Vagina (tissue), 2 donors: ENCODE data around the gene TTC7B.

Experiments used
- POLR2AphosphoS5 ChIP-seq, 2 donors: sonication (generic); formaldehyde crosslinking; IDR thresholded peaks; one replicate each; pipeline ENCODE4 v1.9.0; 2017; ENCODE audit warnings: antibody characterized with exemption in 2 of 2, mild to moderate bottlenecking in 2 of 2, low read depth in 1 of 2; ENCODE audit not compliant: insufficient read depth in 1 of 2
- TF ChIP-seq, protein P1 (sequence below), 3 experiments: fragments of 450-650 bp in 2 of 3; fragments of 200-600 bp in 1 of 3; sonication (generic) in 1 of 3; IDR thresholded peaks; one replicate each; pipeline ENCODE4 v1.5.1; 2017 to 2019; ENCODE audit warnings: antibody characterized with exemption in 3 of 3, mild to moderate bottlenecking in 2 of 3, moderate library complexity in 2 of 3

DNA sequence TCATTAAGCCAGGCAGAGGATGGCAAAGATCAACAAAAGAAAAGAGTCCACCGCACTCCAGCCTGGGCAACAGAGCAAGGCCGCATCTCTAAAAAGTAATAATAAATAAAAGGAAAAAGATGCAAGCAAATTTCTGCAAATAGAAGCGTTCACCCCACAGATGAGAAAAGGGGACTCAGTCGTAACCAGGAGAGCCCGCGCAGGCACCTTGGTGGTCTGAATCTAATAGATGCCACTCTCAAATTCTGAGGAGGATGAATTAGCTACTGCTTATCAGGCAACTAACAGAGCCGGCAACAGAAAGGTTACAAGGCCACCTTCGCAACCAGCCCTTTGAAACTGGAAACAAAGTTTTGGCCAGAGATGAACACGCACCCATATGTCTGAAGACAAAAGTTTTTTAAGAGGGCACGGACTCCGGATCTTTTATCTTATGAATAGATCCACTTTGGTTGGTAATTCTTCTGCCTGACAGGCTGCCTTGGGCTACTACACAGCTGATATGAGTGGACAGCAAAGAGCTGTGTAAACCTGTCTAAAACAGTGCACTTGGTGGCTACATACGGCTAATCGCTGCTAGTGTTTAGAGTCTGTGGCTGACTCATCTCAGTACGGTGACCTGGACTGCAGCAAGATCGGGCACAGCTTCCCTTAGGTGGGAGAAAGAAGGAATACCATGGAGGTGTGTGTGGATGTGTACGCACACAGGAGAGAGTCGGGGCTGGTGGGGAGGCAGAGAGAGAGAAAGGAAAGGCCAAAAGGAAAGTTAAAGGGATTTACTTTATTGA is 32.9 kb upstream of the TTC7B start:
- TF ChIP-seq, protein P1, sequence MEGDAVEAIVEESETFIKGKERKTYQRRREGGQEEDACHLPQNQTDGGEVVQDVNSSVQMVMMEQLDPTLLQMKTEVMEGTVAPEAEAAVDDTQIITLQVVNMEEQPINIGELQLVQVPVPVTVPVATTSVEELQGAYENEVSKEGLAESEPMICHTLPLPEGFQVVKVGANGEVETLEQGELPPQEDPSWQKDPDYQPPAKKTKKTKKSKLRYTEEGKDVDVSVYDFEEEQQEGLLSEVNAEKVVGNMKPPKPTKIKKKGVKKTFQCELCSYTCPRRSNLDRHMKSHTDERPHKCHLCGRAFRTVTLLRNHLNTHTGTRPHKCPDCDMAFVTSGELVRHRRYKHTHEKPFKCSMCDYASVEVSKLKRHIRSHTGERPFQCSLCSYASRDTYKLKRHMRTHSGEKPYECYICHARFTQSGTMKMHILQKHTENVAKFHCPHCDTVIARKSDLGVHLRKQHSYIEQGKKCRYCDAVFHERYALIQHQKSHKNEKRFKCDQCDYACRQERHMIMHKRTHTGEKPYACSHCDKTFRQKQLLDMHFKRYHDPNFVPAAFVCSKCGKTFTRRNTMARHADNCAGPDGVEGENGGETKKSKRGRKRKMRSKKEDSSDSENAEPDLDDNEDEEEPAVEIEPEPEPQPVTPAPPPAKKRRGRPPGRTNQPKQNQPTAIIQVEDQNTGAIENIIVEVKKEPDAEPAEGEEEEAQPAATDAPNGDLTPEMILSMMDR (IDR thresholded peaks at IDR 0.05): no peak
- TF ChIP-seq POLR2AphosphoS5 (IDR thresholded peaks at IDR 0.05; ENCODE audit: insufficient read depth in 1 of 2, low read depth in 1 of 2): no peak
